HFF-Myc (cell line): Measurements from ENCODE around the gene KIF1A.

Experiments
- DNase-seq: peaks from one replicate; pipeline ENCODE4 v3.0.0-alpha.2; 2011; ENCODE audit warnings: low read depth; ENCODE audit errors: extremely low read depth
- H3K4me3 ChIP-seq: replicated peaks from 2 replicates; pipeline ENCODE4 v1.5.1; 2011; ENCODE audit warnings: low read depth, mild to moderate bottlenecking, control low read depth, low read length
- CTCF ChIP-seq: IDR thresholded peaks from 2 replicates; pipeline ENCODE4 v1.5.1; 2012; ENCODE audit warnings: mild to moderate bottlenecking, low read depth, low read length, control low read depth; ENCODE audit errors: missing control alignments

KIF1A gene

GRCh38 chr2:240814280-240814679 is 5.7 kb downstream of the KIF1A start:
- DNase-seq, result no peak
- TF ChIP-seq CTCF, result no peak
- H3K4me3 ChIP-seq, result no peak overlapping the region

- TF ChIP-seq CTCF, result no peak
- H3K4me3 ChIP-seq, result no peak overlapping the region
- no peak for DNase-seq
Measured at GRCh38 chr2:240813231-240813921, 6.6 kb downstream of the KIF1A start.

- TF ChIP-seq CTCF, result no peak
- H3K4me3 ChIP-seq, result no peak overlapping the region
- DNase-seq, result no peak
Measured at GRCh38 chr2:240812721-240813120, 7.3 kb downstream of the KIF1A start.

- no peak for DNase-seq
- H3K4me3 ChIP-seq, result no peak overlapping the region
- no peak for TF ChIP-seq CTCF
Measured at GRCh38 chr2:240812301-240812680, 7.7 kb downstream of the KIF1A start.

DNA sequence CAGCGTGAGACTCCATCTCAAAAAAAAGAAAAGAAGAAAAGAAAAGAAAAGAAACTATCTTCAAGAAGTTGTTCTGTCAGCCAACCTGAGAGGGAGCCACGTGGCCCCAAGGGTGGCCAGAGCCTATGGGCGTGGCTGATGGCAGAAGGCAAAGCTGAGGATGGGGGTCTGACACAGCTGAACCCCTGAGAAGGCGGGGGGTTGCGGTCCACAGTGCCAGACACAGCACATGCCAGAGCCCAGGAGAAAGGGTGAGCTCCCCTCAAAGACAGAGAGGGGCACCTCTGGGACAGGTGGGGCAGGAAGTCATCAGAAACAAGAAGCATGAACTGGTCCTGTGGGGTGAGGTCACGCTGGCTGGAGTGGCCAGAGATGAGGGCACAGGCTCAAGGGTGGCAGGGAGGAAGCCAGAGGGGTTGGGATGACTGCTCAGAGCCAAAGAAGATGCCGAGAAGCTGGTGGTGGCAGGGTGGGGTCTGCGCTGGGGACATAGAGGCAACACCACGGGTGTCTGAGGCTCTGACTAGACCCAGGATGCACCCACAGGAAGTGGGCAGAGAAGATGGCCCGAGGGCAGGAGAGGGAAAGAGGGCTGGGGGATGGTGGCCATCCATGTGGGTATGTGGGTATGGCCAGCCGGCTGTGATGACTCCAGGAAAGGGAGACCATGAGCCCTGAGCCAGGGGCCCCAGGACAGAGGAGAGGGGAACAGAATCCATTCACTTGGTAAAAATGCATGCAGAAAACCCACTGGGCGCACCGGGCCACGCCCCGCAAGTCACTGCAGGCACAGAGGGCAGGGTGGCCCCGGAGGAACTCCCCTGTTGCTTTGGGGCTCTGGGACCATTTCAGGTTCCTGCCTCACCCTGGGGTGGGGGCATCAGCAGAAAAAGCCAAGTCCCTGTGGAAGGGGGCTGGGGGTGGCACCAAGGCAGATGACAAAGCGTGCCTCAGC is 8.4 kb downstream of the KIF1A start:
- no peak for DNase-seq
- no peak overlapping the region for H3K4me3 ChIP-seq
- TF ChIP-seq CTCF, result no peak

- DNase-seq, result no peak
- no peak for TF ChIP-seq CTCF
- no peak overlapping the region for H3K4me3 ChIP-seq
Measured at GRCh38 chr2:240810621-240811020, 9.4 kb downstream of the KIF1A start.
